Thyroid gland (tissue), 4 donors: Measurements from ENCODE around the gene IFI35.

Source experiments
- POLR2A ChIP-seq, 2 donors: fragments of 450-650 bp; IDR thresholded peaks; one replicate each; pipeline ENCODE4 v1.6.1; 2017; ENCODE audit warnings: antibody characterized with exemption in 2 of 2, mild to moderate bottlenecking in 2 of 2, moderate library complexity in 1 of 2
- TF ChIP-seq, protein P1 (sequence below), 6 experiments: fragments of 200-600 bp in 3 of 6; fragments of 450-650 bp in 3 of 6; sonication (generic) in 3 of 6; IDR thresholded peaks; one replicate each; pipeline ENCODE4 v1.5.1; 2016 to 2019; ENCODE audit warnings: antibody characterized with exemption in 6 of 6, mild to moderate bottlenecking in 2 of 6, inconsistent platforms in 1 of 6, moderate library complexity in 1 of 6

DNA sequence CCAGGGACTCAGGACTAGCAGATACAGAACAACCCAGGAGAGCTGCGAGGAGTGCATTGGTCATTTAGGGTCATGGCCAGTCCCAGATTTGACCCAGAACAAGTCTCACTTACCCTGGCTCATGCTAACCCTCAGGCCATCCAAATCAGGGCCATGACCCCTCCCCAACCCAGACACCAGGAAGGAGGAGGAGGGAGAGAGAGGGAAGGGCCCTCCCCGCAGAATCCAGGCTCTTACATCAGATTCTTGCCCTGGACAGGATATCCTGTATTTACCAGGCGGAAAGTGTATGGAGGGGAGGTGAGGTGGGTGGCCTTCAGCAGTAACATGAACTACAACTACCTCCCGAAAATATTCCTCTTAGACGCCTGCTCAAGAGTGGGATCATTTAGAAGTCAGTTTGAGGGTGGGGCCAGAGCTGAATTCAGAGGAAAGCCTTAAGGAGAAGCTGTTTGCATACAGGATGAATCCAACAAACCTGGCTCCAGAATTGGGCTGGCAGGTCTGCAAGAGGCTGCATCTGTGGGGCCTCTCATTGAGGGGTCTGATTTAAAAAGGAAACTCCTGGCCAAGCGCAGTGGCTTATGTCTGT lies 13.5 kb downstream of the IFI35 start:
- TF ChIP-seq, protein P1, sequence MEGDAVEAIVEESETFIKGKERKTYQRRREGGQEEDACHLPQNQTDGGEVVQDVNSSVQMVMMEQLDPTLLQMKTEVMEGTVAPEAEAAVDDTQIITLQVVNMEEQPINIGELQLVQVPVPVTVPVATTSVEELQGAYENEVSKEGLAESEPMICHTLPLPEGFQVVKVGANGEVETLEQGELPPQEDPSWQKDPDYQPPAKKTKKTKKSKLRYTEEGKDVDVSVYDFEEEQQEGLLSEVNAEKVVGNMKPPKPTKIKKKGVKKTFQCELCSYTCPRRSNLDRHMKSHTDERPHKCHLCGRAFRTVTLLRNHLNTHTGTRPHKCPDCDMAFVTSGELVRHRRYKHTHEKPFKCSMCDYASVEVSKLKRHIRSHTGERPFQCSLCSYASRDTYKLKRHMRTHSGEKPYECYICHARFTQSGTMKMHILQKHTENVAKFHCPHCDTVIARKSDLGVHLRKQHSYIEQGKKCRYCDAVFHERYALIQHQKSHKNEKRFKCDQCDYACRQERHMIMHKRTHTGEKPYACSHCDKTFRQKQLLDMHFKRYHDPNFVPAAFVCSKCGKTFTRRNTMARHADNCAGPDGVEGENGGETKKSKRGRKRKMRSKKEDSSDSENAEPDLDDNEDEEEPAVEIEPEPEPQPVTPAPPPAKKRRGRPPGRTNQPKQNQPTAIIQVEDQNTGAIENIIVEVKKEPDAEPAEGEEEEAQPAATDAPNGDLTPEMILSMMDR (IDR thresholded peaks at IDR 0.05): no peak
- no peak for TF ChIP-seq POLR2A (IDR thresholded peaks at IDR 0.05)
